IMR-90 (cell line): Measurements from ENCODE around the gene KRTAP13-3. TPM values are rescaled to one million over a fixed set of nuclear protein-coding genes. Genes with fewer than 3 reads are reported as not detected.

Experiments
- ATAC-seq: fragments of 200-7000 bp; cut with Tn5 transposase; 2 replicates; pipeline ENCODE4 v1.9.1; 2020; ENCODE audit warnings: low read depth, mild to moderate bottlenecking, moderate library complexity
- BruUV-seq: library from RNA; stranded (reverse); fragments of 400-500 nt; replicated peaks from 2 replicates; lab custom pipeline; 2021; lab: Mats Ljungman, UMichigan
- CTCF ChIA-PET: fragments of 300-600 bp; formaldehyde crosslinking; extraction: SDS; loops from one replicate; lab custom pipeline; 2021; ENCODE audit warnings: antibody characterized with exemption; lab: Yijun Ruan, JAX
- POLR2A ChIA-PET: fragments of 300-600 bp; sonication (Branson Sonifier 250); formaldehyde crosslinking; loops from one replicate; lab custom pipeline; 2022; ENCODE audit warnings: antibody characterized with exemption; ENCODE audit not compliant: unreplicated experiment; lab: Charles Lee
- DNase-seq: peaks from one replicate; pipeline ENCODE4 v3.0.0; 2013
- H2AFZ ChIP-seq: replicated peaks from 2 replicates; pipeline ENCODE3; 2013; ENCODE audit warnings: low read length, mild to moderate bottlenecking; ENCODE audit not compliant: poor library complexity
- H2AK5ac ChIP-seq: 2 replicates; pipeline ENCODE4 v1.6.1; 2013; ENCODE audit warnings: low read depth, low read length, inconsistent platforms
- H2AK9ac ChIP-seq: replicated peaks from 2 replicates; pipeline ENCODE3; 2013; ENCODE audit warnings: mild to moderate bottlenecking, low read depth, low read length, moderate library complexity; ENCODE audit not compliant: poor library complexity
- H2BK120ac ChIP-seq: 2 replicates; pipeline ENCODE4 v1.6.1; 2013; ENCODE audit warnings: low read depth, low read length, inconsistent platforms
- H2BK15ac ChIP-seq: 3 replicates; pipeline ENCODE4 v1.6.1; 2013; ENCODE audit warnings: low read depth, low read length, inconsistent platforms
- H2BK20ac ChIP-seq: 2 replicates; pipeline ENCODE4 v1.6.1; 2013; ENCODE audit warnings: low read depth, mild to moderate bottlenecking, inconsistent platforms, low read length, moderate library complexity
- H2BK5ac ChIP-seq: 2 replicates; pipeline ENCODE4 v1.6.1; 2013; ENCODE audit warnings: mild to moderate bottlenecking, low read depth, low read length, inconsistent platforms; ENCODE audit not compliant: poor library complexity, severe bottlenecking
- H3K14ac ChIP-seq: replicated peaks from 2 replicates; pipeline ENCODE4 v1.6.1; 2013; ENCODE audit warnings: low read depth, low read length, inconsistent platforms
- H3K18ac ChIP-seq: 2 replicates; pipeline ENCODE4 v1.6.1; 2013; ENCODE audit warnings: low read depth, low read length, control low read depth
- H3K23ac ChIP-seq: 2 replicates; pipeline ENCODE4 v1.6.1; 2013; ENCODE audit warnings: low read depth, low read length, inconsistent platforms
- H3K27ac ChIP-seq: 2 replicates; pipeline ENCODE4 v1.5.1; 2013; ENCODE audit warnings: mild to moderate bottlenecking, control low read depth, low read length; ENCODE audit not compliant: insufficient read depth
- H3K27me3 ChIP-seq: 2 replicates; pipeline ENCODE4 v1.6.1; 2013; ENCODE audit warnings: low read length; ENCODE audit not compliant: control insufficient read depth, insufficient read depth
- H3K36me3 ChIP-seq: 2 replicates; pipeline ENCODE4 v1.6.1; 2013; ENCODE audit warnings: low read length, mixed read lengths; ENCODE audit not compliant: control insufficient read depth, insufficient read depth
- H3K4ac ChIP-seq: 2 replicates; pipeline ENCODE4 v1.6.1; 2013; ENCODE audit warnings: low read depth, low read length, inconsistent platforms
- H3K4me1 ChIP-seq: 2 replicates; pipeline ENCODE4 v1.6.1; 2013; ENCODE audit warnings: low read length, mixed read lengths; ENCODE audit not compliant: control insufficient read depth, insufficient read depth
- H3K4me2 ChIP-seq: 2 replicates; pipeline ENCODE4 v1.6.1; 2013; ENCODE audit warnings: low read depth, mild to moderate bottlenecking, control low read depth, low read length, moderate library complexity
- H3K4me3 ChIP-seq: 2 replicates; pipeline ENCODE4 v1.5.1; 2013; ENCODE audit warnings: low read depth, mild to moderate bottlenecking, control low read depth, low read length, moderate library complexity; ENCODE audit not compliant: insufficient read depth
- H3K56ac ChIP-seq: 2 replicates; pipeline ENCODE4 v1.6.1; 2013; ENCODE audit warnings: low read length, inconsistent platforms; ENCODE audit not compliant: insufficient read depth; ENCODE audit errors: extremely low read depth
- H3K79me1 ChIP-seq, 2 experiments: 2 replicates each; pipeline ENCODE4 v1.6.1; 2013; ENCODE audit warnings: low read length in 2 of 2, inconsistent platforms in 1 of 2, low read depth in 1 of 2
- H3K9ac ChIP-seq: 2 replicates; pipeline ENCODE4 v1.6.1; 2013; ENCODE audit warnings: low read depth, low read length, control low read depth
- H3K9me1 ChIP-seq: 2 replicates; pipeline ENCODE4 v1.6.1; 2013; ENCODE audit warnings: low read length, inconsistent platforms; ENCODE audit not compliant: insufficient read depth
- H3K9me3 ChIP-seq: 2 replicates; pipeline ENCODE4 v1.6.1; 2013; ENCODE audit warnings: low read length; ENCODE audit not compliant: control insufficient read depth, insufficient read depth
- H4K20me1 ChIP-seq: 2 replicates; pipeline ENCODE4 v1.6.1; 2013; ENCODE audit warnings: low read length, inconsistent platforms; ENCODE audit not compliant: insufficient read depth
- H4K5ac ChIP-seq: 2 replicates; pipeline ENCODE4 v1.6.1; 2013; ENCODE audit warnings: mild to moderate bottlenecking, low read depth, low read length, control low read depth
- H4K8ac ChIP-seq, 2 experiments: 2 replicates each; pipeline ENCODE4 v1.6.1; 2013; ENCODE audit warnings: low read depth in 2 of 2, low read length in 2 of 2, control low read depth in 1 of 2, inconsistent platforms in 1 of 2
- H4K91ac ChIP-seq: 2 replicates; pipeline ENCODE4 v1.6.1; 2013; ENCODE audit warnings: low read depth, low read length, inconsistent platforms; ENCODE audit not compliant: insufficient read depth
- FOS ChIP-seq: fragments of 150-350 bp; IDR thresholded peaks from 2 replicates; pipeline ENCODE4 v1.6.1; 2016; ENCODE audit warnings: low read depth, low read length
- WGBS, 2 experiments: methylation state at CpG; one replicate each; pipeline versions ENCODE4 v1.1.5 to v1.1.7; 2013; ENCODE audit warnings: missing lambda C conversion rate in 2 of 2; ENCODE audit not compliant: insufficient read length in 1 of 2; ENCODE audit errors: extremely low coverage in 2 of 2; 5-methylcytosine and 5-hydroxymethylcytosine counted together
- dilution Hi-C: fragments of 300-500 bp; cut with HindIII; formaldehyde crosslinking; loops from one replicate; pipeline ENCODE4 v1.14.3; 2018; ENCODE audit warnings: low sequenced_read_pairs; ENCODE audit not compliant: unreplicated experiment
- in situ Hi-C: fragments of 300-500 bp; cut with MboI; formaldehyde crosslinking; loops from 3 replicates; pipeline ENCODE4 v1.14.3; 2019; ENCODE audit warnings: low sequenced_read_pairs, inconsistent platforms, mixed read lengths
- intact Hi-C: fragments of 100-400 bp; cut with micrococcal nuclease; formaldehyde crosslinking; loops from 2 replicates; pipeline ENCODE4 v1.10.0; 2022
- polyA plus RNA-seq, 3 experiments: library from polyadenylated mRNA; depleted of rRNA; stranded (reverse); fragments of >200 nt; gene quantifications; 2 replicates each; pipeline ENCODE4 v1.2.3, GENCODE V29; 2012; ENCODE audit warnings: low replicate concordance in 1 of 3
- total RNA-seq: library from RNA; depleted of rRNA; stranded (reverse); fragments of >200 nt; gene quantifications from 2 replicates; pipeline ENCODE4 v1.2.3, GENCODE V29; 2012

The KRTAP13-3 gene
- total and polyA plus RNA-seq, 2 of the 4 experiments (the other 2 are of a cell fraction) = not detected

GRCh38 chr21:30415993-30416392, 9.7 kb downstream of the KRTAP13-3 start:
- Histone ChIP-seq H3K18ac (no peak overlapping the region), H3K4ac (no peak overlapping the region), H4K20me1 (no peaks in the 10 kb centered on the region), H3K36me3 (no peaks in the 10 kb centered on the region), H3K9me3 (0 out of 2 replicates have a peak, but pooled peaks cover 2% of the 10 kb centered on the region), H4K8ac (no peak overlapping the region), H4K5ac (no peak overlapping the region), H2BK15ac (no peak overlapping the region), H2BK120ac (no peak overlapping the region), H2AFZ (no peak overlapping the region), H3K9ac (no peak overlapping the region), H3K4me1 (no peaks in the 10 kb centered on the region), H3K27ac (no peak overlapping the region), H3K56ac (no peak overlapping the region), H3K9me1 (no peaks in the 10 kb centered on the region), H3K4me3 (no peak overlapping the region), H2AK9ac (no peak overlapping the region), H3K27me3 (no peaks in the 10 kb centered on the region), H2AK5ac (no peak overlapping the region), H3K79me1 (no peaks in the 10 kb centered on the region), H3K14ac (no peak overlapping the region), H3K23ac (no peak overlapping the region), H2BK20ac (no peak overlapping the region), H3K4me2 (no peak overlapping the region), H4K91ac (no peak overlapping the region), H2BK5ac (no peak overlapping the region)
- intact Hi-C loops = no loop called here
- CTCF ChIA-PET = no interaction called here
- DNase-seq (no peak), ATAC-seq (no peak)
- WGBS, 2 experiments = 67% methylated on average over 1 of the region's 5 CpGs; no CpG with 5 or more reads in 1 of the 2 experiments
- in situ Hi-C loops = no loop called here
- dilution Hi-C loops = no loop called here
- no TSS peak for BruUV-seq
- POLR2A ChIA-PET = interaction anchor here (0.5 kb wide), 1 partner anchor 11 kb away, joined by 3 read pairs; no protein-coding TSS in a partner anchor
- no peak for TF ChIP-seq FOS
